ENCODE results near the gene EMB.
"Not testable (repeated sequence)": the region's sequence is repeated elsewhere in the genome, so short reads cannot be mapped to it uniquely, and the experiment has no call there.

EMB gene, protein sequence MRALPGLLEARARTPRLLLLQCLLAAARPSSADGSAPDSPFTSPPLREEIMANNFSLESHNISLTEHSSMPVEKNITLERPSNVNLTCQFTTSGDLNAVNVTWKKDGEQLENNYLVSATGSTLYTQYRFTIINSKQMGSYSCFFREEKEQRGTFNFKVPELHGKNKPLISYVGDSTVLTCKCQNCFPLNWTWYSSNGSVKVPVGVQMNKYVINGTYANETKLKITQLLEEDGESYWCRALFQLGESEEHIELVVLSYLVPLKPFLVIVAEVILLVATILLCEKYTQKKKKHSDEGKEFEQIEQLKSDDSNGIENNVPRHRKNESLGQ

DNA sequence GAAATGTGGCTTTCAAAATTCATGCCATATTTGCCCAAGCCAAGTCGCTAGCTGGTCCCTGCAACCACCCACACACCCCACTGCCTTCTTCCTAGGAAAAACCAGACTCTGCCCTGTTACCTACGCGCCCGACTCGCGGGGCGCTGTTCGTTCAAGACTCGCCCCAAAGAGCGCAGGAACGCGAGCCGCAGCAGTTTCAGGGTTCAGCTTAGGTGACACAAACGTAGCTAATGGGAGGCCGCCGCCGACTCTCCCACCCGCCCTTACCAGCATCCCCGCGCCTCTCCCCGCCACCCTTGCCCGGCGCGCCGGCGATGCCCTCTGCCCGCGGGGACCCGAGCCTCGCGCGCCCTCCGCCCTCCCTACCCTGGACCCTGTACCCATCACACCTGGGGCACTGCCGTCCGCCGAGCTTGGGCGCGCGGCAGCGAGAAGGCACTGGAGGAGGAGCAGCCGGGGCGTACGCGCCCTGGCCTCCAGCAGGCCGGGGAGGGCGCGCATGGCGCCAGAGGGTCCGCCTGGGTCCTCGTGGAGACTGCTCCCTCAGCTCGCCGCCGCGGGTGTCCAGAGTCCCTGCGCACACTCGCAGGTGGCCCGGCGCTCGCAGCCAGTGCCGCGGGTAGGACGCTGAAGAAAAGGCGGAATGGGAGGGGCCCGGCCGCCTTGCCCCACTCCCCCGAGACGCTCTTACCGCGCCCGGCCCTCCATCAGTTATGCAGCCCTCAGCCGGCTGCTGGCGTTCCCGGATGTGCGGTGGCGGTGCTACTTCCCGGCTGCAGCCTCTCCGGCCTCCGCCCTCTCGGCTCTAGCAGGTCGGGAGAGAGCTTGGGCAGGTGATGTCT is at the start of gene EMB:
Gene EMB, minus strand, starts transcription at position 638 of the 842 bp plus-strand sequence. Its CDS starts 137 bp downstream, at position 501.
- peak; percentile 80 for DNase-seq

DNA sequence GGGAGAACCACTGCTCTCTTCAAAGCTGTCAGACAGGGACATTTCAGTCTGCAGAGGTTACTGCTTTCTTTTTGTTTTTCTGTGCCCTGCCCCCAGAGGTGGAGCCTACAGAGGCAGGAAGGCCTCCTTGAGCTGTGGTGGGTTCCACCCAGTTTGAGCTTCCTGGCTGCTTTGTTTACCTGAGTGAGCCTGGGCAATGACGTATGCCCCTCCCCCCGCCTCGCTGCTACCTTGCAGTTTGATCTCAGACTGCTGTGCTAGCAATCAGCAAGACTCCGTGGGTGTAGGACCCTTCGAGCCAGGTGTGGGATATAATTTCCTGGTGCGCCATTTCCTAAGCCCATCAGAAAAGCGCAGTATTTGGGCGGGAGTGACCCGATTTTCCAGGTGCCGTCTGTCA is 48.4 kb upstream of the EMB start:
- DNase-seq, result not testable (repeated sequence)

DNA sequence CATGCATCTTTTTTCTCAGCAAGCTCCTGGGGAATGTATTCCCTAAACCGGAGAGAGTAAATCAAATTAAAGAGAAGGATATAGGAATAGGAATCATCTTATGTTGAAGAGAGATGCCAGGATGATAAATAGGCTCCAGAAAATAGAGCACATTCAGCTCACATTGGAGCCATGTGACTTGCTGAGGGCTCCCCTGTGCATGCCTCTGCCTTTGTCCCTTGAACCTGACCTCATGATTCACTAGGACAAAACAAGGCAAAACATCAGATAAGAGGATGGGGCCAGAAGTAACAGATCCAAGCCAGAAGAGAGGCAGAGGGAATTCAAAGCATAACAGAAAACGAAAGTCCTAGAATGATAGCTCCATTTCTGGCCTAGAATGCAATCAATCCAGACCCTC is 37.7 kb upstream of the EMB start:
- not testable (repeated sequence) for DNase-seq

DNA sequence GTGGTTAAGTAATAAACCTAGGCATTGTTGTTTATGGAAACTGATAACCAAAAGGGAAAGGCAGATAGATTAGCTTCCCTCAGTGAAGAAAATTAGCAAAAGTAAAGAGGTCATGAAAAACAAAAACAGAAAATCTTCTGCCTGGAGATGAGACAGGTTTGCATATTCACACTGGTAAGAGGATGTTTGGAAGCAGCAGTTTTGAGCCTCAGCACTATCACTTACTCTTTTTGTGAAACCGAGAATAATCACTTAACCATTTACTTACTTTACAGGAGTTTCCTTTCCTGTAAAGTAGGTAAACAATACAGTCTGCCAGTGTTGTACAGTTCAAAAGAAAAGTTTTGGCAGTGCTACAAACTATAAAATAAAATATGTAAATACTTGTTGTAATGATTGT is 35.5 kb upstream of the EMB start:
- no peak for DNase-seq

DNA sequence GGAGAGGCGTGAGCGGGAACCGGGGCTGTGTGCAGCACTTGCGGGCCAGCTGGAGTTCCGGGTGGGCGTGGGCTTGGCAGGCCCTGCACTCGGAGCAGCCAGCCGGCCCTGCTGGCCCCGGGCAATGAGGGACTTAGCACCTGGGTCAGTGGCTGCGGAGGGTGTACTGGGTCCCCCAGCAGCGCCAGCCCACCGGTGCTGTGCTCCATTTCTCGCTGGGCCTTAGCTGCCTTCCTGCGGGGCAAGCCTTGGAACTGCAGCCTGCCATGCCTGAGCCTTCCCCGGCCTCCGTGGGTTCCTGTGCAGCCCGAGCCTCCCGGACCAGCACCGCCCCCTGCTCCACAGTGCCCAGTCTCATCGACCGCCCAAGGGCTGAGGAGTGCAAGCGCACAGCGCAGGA is 23.9 kb upstream of the EMB start:
- DNase-seq, result not testable (repeated sequence)

DNA sequence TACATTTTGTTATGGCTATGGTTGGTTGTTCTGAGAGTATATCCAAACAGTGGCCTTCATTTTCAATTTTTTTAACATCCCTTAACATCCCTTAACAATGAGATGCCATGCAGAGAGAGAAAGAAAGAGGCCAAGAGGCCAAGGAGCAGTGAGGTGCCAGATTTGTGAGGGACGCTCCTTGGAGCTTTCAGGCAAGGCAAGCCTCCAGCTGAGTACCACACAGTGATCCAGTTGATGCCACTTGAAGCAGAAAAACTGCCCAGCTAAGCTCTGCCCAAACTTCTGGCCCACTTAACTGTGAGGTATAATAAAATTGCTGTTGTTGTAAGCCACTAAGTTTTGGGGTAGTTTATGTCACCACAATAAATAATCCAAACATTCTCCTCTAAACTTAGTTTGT is 22.6 kb upstream of the EMB start:
- DNase-seq, result no peak

DNA sequence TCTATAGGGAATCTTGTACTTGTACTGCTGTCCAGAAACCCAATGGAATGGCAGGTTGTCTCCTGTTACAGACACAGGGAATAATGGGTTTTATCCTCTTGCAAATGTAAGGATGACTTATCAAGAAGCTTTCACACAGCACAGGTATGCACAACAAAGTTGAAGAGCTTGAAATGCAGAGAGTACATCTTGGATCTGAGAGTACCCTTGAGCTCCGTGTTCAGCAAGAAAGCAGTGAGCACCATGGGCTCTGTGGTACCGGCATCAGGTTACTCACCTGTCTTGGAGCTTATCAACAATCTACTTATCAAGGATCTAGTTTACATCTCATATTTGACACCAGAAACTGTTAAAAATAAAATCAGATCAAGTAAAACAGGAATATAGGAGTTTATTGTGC is 22.0 kb upstream of the EMB start:
- DNase-seq, result no peak

DNA sequence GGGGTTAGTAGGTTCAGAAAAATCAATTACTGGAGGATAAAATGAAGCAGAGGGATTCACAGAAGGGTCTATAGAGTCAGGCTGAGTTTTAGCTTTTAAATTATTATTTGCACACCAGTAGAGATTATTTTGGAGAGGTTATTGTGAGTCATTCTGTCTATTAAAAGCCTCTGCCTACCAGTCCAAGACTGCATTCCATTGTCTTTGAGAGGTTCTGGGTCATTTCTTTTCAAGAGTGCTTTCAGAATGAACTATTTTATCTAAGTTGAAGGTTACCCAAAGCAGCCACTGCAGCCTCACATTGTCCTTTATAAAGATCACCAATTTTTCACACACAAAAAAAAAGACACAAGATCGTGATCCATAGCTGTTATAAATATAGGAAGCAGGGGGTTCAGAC is 21.5 kb upstream of the EMB start:
- DNase-seq, result peak; percentile 20

DNA sequence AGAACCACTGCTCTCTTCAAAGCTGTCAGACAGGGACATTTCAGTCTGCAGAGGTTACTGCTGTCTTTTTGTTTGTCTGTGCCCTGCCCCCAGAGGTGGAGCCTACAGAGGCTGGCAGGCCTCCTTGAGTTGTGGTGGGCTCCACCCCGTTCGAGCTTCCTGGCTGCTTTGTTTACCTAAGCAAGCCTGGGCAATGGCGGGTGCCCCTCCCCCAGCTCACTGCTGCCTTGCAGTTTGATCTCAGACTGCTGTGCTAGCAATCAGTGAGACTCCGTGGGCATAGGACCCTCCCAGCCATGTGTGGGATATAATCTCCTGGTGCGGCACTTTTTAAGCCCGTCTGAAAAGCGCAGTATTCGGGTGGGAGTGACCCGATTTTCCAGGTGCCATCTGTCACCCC is 17.3 kb upstream of the EMB start:
- DNase-seq, result peak; percentile 24

DNA sequence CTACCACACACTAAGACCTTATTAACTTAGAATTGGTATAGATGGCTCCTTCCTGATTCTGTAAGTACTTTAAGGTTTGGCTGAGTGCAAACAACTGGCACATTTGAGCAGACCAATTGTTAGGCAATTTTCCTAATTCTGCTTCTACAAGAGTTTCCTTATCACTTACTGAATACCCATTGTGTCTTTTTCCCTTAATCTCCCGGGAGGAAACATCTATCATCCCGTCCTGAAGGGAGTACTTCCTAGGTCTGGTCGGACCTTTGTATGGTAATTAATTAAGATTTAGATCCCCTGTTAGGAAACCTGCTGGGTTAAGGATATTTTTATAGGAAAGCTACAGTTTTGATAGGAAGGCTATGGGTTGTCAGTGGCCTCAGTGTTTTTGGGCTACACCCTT is 8.2 kb upstream of the EMB start:
- DNase-seq, result not testable (repeated sequence)

DNA sequence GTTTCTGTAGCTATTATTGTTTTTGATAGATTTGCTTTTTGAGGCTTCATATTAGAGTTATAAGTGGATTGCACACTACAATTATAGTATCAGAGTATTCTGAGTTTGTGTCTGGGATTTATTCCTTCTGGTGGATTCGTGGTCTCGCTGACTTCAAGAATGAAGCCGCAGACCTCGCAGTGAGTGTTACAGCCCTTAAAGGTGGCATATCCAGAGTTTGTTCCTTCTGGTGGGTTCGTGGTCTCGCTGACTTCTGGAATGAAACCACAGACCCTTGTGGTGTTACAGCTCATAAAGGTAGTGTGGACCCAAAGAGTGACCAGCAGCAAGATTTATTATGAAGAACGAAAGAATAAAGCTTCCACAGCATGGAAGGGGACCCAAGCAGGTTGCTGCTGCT is 6.9 kb upstream of the EMB start:
- no peak for DNase-seq

DNA sequence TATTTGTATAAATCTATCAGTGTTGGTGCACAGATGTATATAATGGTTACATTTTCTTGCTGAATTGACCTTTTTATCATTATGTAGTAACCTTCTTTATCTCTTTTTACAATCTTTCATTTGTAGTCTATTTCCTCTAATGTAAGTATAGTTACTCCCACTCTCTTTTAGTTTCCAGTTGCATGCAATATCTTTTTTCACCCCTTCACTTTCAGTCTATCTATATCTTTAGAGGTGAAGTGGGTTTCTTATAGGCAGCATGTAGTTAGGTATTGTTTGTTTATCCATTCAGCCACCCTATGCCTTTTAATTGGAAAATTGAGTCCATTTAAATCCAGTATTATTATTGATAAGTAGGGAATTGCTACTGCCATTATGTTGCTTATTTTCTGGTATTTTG is 6.1 kb upstream of the EMB start:
- DNase-seq, result no peak

DNA sequence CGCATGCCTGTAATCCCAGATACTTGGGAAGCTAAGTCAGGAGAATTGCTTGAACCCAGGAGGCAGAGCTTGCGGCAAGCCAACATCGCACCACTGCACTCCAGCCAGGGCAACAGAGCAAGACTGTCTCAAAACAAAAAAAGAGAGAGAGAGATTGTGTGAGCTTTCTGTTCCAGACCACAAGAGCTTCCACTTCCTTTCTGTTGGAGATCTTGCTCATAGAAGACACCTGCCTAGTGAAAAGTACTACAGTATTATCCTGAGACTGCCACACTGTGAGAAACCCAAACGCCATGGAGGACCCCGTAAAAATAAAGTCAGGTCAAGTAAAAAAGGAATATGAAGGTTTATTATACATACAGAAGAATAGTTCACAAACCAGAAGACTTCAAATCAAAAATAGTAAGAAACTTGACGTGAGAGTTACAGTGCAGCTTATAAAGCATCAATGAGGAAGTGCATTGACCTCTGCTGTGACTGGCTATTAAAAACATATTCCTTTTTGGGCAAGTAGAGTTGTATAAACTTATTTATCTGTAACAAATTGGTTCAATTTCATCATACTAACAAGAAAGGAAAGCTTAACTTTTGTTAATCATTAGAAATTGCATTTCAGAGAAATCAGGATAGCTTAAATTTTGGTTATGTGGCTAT is 4.3 kb upstream of the EMB start:
- no peak for DNase-seq

DNA sequence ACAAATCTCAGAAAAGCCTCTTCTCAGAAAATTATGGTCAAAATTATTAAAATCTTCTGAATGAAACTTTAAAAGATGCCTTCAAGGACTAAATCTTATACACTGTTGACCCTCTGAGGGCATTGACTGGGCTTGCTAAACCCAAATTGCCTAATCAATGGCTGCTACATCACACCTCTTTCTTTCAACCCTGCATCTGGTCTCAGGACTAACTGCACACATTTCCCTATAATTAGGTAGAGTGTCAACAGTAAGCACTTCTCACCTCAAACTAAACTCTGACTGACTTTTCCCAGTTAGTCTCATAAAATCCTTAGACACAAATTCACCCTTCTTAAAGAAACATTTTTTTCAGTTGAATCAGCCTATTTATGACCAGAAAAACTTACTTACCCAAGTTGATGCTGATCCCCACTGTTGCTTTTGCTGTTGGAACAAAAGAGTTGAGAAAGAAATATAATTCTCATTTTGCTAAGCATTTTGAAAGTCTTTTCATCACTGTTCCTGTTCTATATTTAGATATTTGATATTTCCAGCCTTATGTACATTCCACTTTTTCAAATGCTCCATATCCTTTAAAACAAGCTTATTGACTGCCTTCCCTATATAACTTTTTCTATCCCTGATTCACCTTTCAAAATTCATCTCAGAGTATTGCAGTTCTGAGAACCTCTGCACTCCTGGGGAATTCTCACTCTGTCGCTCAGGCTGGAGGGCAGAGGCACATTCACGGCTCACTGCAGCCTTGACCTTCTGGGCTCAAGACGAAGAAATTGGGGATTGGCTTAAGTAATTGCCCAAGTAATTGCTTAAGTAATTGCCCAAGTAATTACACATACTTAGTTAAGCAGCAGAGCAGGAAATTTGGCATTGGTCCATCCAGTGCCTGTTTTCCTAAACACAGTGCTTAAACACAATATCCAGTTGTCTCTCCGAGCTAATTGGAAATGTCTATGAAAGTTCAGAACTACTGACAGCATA is 1.8 kb upstream of the EMB start:
- not testable (repeated sequence) for DNase-seq

DNA sequence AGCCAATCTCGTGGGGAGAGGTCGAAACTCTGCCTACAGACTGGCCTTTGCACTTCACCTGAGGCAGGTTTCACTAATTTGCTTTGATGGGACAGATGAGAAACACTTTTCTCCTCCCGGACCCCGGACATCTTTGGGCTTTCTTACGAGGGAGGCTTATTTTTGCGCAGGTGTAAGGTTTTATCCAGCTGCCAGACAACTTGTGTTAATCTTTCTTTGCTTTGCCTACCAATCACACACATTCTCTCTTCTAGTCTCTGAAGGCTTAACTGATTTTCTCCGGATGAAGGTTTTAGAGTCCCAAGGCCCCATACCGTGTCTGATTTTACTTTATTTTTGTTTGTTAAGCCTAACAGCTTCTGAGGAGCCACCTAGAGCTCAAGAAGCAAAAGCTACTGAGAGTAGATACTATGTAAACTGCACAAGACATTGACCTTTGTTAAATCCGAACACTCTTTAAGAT is 436 bp upstream of the EMB start:
- DNase-seq, result no peak

DNA sequence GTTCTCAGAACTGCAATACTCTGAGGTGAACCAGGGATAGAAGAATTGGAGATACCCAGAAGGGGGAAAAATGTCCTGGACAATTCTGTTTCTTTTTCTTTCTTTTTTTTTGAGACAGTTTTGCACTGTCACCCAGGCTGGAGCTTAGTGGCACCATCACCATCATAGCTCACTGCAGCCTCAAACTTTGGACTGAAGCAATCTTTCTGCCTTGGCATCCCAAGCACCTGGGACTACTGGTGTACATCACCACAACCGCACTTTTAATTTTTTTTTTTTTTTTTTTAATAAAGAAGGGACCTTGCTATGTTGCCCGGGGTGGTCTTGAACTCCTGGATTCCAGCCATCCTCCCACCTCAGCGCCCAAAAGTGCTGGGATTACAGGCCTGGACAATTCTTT is 1.9 kb downstream of the EMB start:
- no peak for DNase-seq

DNA sequence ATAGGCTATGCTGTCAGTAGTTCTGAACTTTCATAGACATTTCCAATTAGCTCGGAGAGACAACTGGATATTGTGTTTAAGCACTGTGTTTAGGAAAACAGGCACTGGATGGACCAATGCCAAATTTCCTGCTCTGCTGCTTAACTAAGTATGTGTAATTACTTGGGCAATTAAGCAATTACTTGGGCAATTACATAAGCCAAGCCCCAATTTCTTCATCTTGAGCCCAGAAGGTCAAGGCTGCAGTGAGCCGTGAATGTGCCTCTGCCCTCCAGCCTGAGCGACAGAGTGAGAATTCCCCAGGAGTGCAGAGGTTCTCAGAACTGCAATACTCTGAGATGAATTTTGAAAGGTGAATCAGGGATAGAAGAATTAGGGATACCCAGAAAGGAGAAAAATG is 3.0 kb downstream of the EMB start:
- not testable (repeated sequence) for DNase-seq

DNA sequence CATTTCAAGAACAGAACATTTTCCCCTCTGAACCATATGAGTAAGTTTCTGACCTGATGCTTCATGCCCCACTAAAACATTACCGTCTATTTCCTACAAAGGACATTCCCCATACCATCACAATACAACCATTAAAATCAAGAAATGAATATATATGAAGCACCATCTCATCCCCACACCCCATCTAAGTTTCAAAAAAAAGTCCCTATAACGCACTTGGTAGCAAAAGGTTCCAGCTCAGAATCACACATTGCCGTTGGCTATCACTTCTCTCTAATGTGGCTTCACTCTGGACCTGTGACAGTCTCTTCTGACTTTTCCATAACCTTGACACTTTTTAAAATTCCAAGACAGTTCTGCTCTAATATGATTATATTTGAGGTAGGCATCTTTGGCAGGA is 5.9 kb downstream of the EMB start:
- DNase-seq, result no peak

DNA sequence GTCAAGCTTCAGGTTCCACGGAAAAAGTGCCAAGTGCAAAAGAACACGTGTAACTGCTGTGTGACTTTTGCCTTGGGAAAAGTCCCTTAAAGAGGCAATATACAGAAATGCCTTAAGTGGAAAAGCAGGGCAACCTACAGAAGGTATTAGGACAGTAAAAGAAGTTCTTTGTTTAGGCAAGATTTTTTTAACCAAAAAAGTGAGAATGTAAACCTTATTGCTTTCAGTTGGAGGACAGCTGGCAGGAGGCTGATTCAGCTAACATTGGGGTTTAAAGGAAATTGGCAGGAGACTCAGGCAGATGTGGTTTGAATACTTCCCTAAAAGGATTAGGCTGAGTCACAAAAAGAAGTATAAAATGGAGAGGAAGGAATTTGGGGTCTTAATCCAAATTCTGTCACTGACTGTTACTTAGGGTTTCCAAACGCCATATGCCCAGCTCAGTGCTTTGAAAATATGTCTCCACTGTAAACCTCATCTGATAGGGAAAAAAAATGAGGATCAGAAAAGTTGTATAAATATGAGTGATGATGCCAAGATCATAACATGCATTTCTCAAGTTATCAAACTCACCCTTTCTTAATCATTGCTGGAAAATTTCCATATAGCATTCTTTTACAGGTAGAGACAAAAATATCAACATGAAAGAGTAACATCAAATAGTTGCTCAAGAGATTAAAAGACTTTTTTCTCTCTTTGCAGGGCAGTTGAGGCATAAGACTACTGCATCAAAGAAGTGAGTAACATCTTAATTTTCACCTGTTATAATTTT is 9.8 kb downstream of the EMB start:
- DNase-seq, result not testable (repeated sequence)

DNA sequence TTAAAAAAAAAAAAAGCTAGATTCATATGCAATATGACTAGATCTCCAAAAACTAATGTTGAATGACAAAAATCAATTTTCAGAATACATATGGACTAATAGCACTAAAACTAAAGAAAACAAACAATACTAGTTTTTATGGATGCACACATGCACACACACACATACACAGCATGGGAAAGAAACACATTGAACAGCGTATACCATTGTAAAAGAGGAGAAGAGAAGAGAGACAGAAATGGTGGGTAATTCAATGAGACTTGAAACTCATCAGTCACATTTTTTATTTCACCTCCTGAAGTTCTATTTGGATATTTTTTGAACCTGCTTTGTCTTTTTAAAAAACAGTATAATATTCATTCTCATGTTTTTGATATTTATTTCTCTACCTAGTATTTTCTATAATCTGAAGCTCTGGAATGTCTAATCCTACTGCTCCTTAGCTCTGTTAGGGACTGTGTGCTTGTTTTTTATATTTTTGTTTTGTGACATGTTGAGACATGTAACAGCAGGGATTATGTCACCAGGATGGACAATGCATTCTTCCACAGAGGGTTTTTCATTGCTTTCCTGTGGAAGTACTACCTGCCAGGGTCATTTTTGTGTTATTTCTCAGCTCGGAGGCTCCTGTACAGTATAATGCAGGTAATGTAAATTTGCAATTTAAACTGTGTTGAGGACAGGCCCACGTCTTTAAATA is 17.8 kb downstream of the EMB start:
- DNase-seq, result not testable (repeated sequence)
